ENCODE data around the gene GREM2. TPM values are rescaled to one million over a fixed set of nuclear protein-coding genes. Genes with fewer than 3 reads are reported as not detected.
A peak's percentile ranks its signal among the peaks of the same experiment; 100 is the strongest.

Gene GREM2
- total RNA-seq, 1 experiment from 2014 or later, result not detected

GRCh38 chr1:240511789-240512188 is 100.2 kb downstream of the GREM2 start:
- no peaks in the 10 kb centered on the region for H3K9me3 Mint-ChIP-seq

More at GRCh38 chr1:240511789-240512188, 100.2 kb downstream of the GREM2 start:
- Histone ChIP-seq H2BK20ac (ENCODE audit: low read depth, low read length, poor library complexity, severe bottlenecking) (no peak overlapping the region), H3K4ac (ENCODE audit: low read depth, low read length) (no peak overlapping the region), H2BK5ac (ENCODE audit: insufficient read length, low read length) (no peak overlapping the region), H3K9ac (ENCODE audit: extremely low read depth, insufficient read length, low read length) (no peak overlapping the region), H3K4me2 (ENCODE audit: insufficient read depth, insufficient read length, low read length) (no peak overlapping the region), H3K27ac (ENCODE audit: insufficient read length, low read depth, low read length) (no peak overlapping the region), H3K23me2 (ENCODE audit: insufficient read length, low read depth, low read length, poor library complexity, severe bottlenecking) (no peaks in the 10 kb centered on the region), H3K9me3 (ENCODE audit: control insufficient read depth, low read depth, low read length) (no peaks in the 10 kb centered on the region), H3K23ac (ENCODE audit: insufficient read length, low read depth, low read length) (no peak overlapping the region), H3K79me1 (ENCODE audit: insufficient read depth, low read depth, low read length, poor library complexity, severe bottlenecking) (no peaks in the 10 kb centered on the region), H4K5ac (ENCODE audit: insufficient read length, low read depth, low read length) (no peak overlapping the region), H3K79me2 (ENCODE audit: insufficient read depth, low read length) (no peaks in the 10 kb centered on the region), H3K56ac (ENCODE audit: insufficient read length, low read depth, low read length) (no peak overlapping the region), H4K91ac (ENCODE audit: insufficient read length, low read depth, low read length) (no peak overlapping the region), H3T11ph (ENCODE audit: low read length) (no peak overlapping the region), H3K14ac (ENCODE audit: insufficient read depth, low read length) (no peak overlapping the region), H4K20me1 (ENCODE audit: control insufficient read depth, insufficient read depth, insufficient read length) (no peaks in the 10 kb centered on the region), H3K4me1 (ENCODE audit: insufficient read depth, low read length) (no peaks in the 10 kb centered on the region), H2AFZ (ENCODE audit: low read length) (no peak overlapping the region), H4K8ac (replicated peaks; ENCODE audit: insufficient read length, low read depth, low read length) (no peak overlapping the region), H2BK12ac (ENCODE audit: insufficient read length, low read depth, low read length) (no peak overlapping the region), H2BK120ac (ENCODE audit: low read depth, low read length, poor library complexity, severe bottlenecking) (no peak overlapping the region), H2AK5ac (ENCODE audit: insufficient read length, low read length) (no peak overlapping the region), H2BK15ac (ENCODE audit: low read depth, low read length) (no peak overlapping the region), H3K18ac (ENCODE audit: insufficient read length, low read depth, low read length) (no peak overlapping the region), H3K27me3 (ENCODE audit: insufficient read depth, low read length) (no peaks in the 10 kb centered on the region)
- DNase-seq, result no peak
- no peak overlapping the region for H3K4me3 Mint-ChIP-seq
- no peaks in the 10 kb centered on the region for H3K4me1 Mint-ChIP-seq
- TF ChIP-seq, protein P1, sequence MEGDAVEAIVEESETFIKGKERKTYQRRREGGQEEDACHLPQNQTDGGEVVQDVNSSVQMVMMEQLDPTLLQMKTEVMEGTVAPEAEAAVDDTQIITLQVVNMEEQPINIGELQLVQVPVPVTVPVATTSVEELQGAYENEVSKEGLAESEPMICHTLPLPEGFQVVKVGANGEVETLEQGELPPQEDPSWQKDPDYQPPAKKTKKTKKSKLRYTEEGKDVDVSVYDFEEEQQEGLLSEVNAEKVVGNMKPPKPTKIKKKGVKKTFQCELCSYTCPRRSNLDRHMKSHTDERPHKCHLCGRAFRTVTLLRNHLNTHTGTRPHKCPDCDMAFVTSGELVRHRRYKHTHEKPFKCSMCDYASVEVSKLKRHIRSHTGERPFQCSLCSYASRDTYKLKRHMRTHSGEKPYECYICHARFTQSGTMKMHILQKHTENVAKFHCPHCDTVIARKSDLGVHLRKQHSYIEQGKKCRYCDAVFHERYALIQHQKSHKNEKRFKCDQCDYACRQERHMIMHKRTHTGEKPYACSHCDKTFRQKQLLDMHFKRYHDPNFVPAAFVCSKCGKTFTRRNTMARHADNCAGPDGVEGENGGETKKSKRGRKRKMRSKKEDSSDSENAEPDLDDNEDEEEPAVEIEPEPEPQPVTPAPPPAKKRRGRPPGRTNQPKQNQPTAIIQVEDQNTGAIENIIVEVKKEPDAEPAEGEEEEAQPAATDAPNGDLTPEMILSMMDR (conservative IDR thresholded peaks at IDR 0.05), result no peak
- no peaks in the 10 kb centered on the region for H3K36me3 Mint-ChIP-seq (ENCODE audit: insufficient read depth in 1 of 3, low read depth in 3 of 3)
- no peaks in the 10 kb centered on the region; the same call in none of the 2 replicates for H3K27me3 Mint-ChIP-seq (ENCODE audit: low read depth)
- peak overlapping the region in 2 of 3 experiments; percentile 29 to 72; a peak in 1 of 7 replicates for H3K27ac Mint-ChIP-seq
